HEK293 (cell line): ENCODE results near the gene SERP1.

Source experiments
- CTCF ChIA-PET: fragments of 350-600 bp; formaldehyde crosslinking; extraction: SDS; loops from one replicate; lab custom pipeline; 2021; ENCODE audit warnings: antibody characterized with exemption; lab: Yijun Ruan, JAX
- POLR2A ChIA-PET: fragments of 300-600 bp; formaldehyde crosslinking; extraction: SDS; loops from one replicate; lab custom pipeline; 2020; ENCODE audit warnings: antibody characterized with exemption, inconsistent platforms; lab: Yijun Ruan, JAX
- H3K27ac ChIP-seq: fragments of 200-500 bp; sonication (Bioruptor generic); 2 replicates; pipeline ENCODE4 v1.5.1; 2014; ENCODE audit warnings: low read depth, low read length, control low read depth, inconsistent platforms; ENCODE audit errors: extremely low read depth
- H3K36me3 ChIP-seq, 2 experiments: fragments of 200-500 bp in 1 of 2; sonication (Bioruptor generic) in 1 of 2; 1 replicate in 1 of 2; 2 replicates in 1 of 2; pipeline ENCODE4 v1.5.1; 2014 to 2017; ENCODE audit warnings: inconsistent platforms in 2 of 2, low read length in 2 of 2; ENCODE audit not compliant: control insufficient read depth in 2 of 2, insufficient read depth in 1 of 2
- H3K4me1 ChIP-seq: fragments of 200-500 bp; sonication (Bioruptor generic); 2 replicates; pipeline ENCODE4 v1.5.1; 2014; ENCODE audit warnings: mild to moderate bottlenecking, low read length, inconsistent platforms; ENCODE audit not compliant: control insufficient read depth, insufficient read depth
- H3K4me3 ChIP-seq: 2 replicates; pipeline ENCODE4 v1.5.1; 2011; ENCODE audit warnings: low read depth, mild to moderate bottlenecking, control low read depth, low read length, moderate library complexity
- H3K9me3 ChIP-seq: fragments of 200-500 bp; sonication (Bioruptor generic); 2 replicates; pipeline ENCODE4 v1.5.1; 2014; ENCODE audit warnings: low read depth, low read length, inconsistent platforms; ENCODE audit not compliant: control insufficient read depth, insufficient read depth
- AEBP2 ChIP-seq: fragments of 450-650 bp; formaldehyde crosslinking; IDR thresholded peaks from 2 replicates; pipeline ENCODE4 v1.5.1; 2016; ENCODE audit warnings: missing biosample characterization, missing genetic modification characterization, borderline replicate concordance
- BCL11B ChIP-seq: fragments of 450-650 bp; formaldehyde crosslinking; IDR thresholded peaks from 2 replicates; pipeline ENCODE4 v1.5.1; 2016; ENCODE audit warnings: low read depth, missing biosample characterization, missing genetic modification characterization
- FEZF1 ChIP-seq: fragments of 450-650 bp; formaldehyde crosslinking; IDR thresholded peaks from 2 replicates; pipeline ENCODE4 v1.5.1; 2016; ENCODE audit warnings: missing biosample characterization, missing genetic modification characterization
- GLIS1 ChIP-seq: fragments of 450-650 bp; formaldehyde crosslinking; IDR thresholded peaks from 2 replicates; pipeline ENCODE4 v1.5.1; 2016; ENCODE audit warnings: missing biosample characterization, missing genetic modification characterization
- KLF1 ChIP-seq: fragments of 450-650 bp; formaldehyde crosslinking; IDR thresholded peaks from 2 replicates; pipeline ENCODE4 v1.5.1; 2016; ENCODE audit warnings: missing biosample characterization, missing genetic modification characterization
- OSR2 ChIP-seq: fragments of 450-650 bp; formaldehyde crosslinking; IDR thresholded peaks from 2 replicates; pipeline ENCODE4 v1.5.1; 2016; ENCODE audit warnings: missing biosample characterization, missing genetic modification characterization
- TCF7L2 ChIP-seq: IDR thresholded peaks from 2 replicates; pipeline ENCODE4 v1.6.1; 2011; ENCODE audit warnings: low read depth, mild to moderate bottlenecking, inconsistent platforms, low read length, moderate library complexity, borderline replicate concordance
- ZBTB20 ChIP-seq: fragments of 450-650 bp; formaldehyde crosslinking; IDR thresholded peaks from 2 replicates; pipeline ENCODE4 v1.5.1; 2016; ENCODE audit warnings: missing biosample characterization, missing genetic modification characterization
- ZBTB48 ChIP-seq: fragments of 450-650 bp; formaldehyde crosslinking; IDR thresholded peaks from 2 replicates; pipeline ENCODE4 v1.5.1; 2016; ENCODE audit warnings: missing biosample characterization, missing genetic modification characterization
- ZNF10 ChIP-seq: fragments of 450-650 bp; formaldehyde crosslinking; IDR thresholded peaks from 2 replicates; pipeline ENCODE4 v1.5.1; 2017; ENCODE audit warnings: missing biosample characterization, missing genetic modification characterization
- ZNF133 ChIP-seq: fragments of 450-650 bp; formaldehyde crosslinking; IDR thresholded peaks from 2 replicates; pipeline ENCODE4 v1.5.1; 2016; ENCODE audit warnings: missing biosample characterization, missing genetic modification characterization
- ZNF221 ChIP-seq: fragments of 450-650 bp; formaldehyde crosslinking; IDR thresholded peaks from 2 replicates; pipeline ENCODE4 v1.5.1; 2017; ENCODE audit warnings: missing biosample characterization, missing genetic modification characterization, borderline replicate concordance
- ZNF292 ChIP-seq: fragments of 450-650 bp; formaldehyde crosslinking; IDR thresholded peaks from 2 replicates; pipeline ENCODE4 v1.5.1; 2016; ENCODE audit warnings: low read depth, missing biosample characterization, missing genetic modification characterization, borderline replicate concordance
- ZNF302 ChIP-seq: fragments of 450-650 bp; formaldehyde crosslinking; IDR thresholded peaks from 2 replicates; pipeline ENCODE4 v1.5.1; 2016; ENCODE audit warnings: missing biosample characterization, missing genetic modification characterization, low read depth
- ZNF391 ChIP-seq: fragments of 450-650 bp; formaldehyde crosslinking; IDR thresholded peaks from 2 replicates; pipeline ENCODE4 v1.5.1; 2016; ENCODE audit warnings: low read depth, missing biosample characterization, missing genetic modification characterization, borderline replicate concordance
- ZNF433 ChIP-seq: fragments of 450-650 bp; formaldehyde crosslinking; IDR thresholded peaks from 2 replicates; pipeline ENCODE4 v1.5.1; 2016; ENCODE audit warnings: missing biosample characterization, missing genetic modification characterization, low read depth
- ZNF48 ChIP-seq: fragments of 450-650 bp; formaldehyde crosslinking; IDR thresholded peaks from 2 replicates; pipeline ENCODE4 v1.5.1; 2016; ENCODE audit warnings: missing biosample characterization, missing genetic modification characterization
- ZNF555 ChIP-seq: fragments of 450-650 bp; formaldehyde crosslinking; conservative IDR thresholded peaks from 2 replicates; pipeline ENCODE4 v1.5.1; 2017; ENCODE audit warnings: missing biosample characterization, mild to moderate bottlenecking, missing genetic modification characterization, inconsistent platforms
- ZNF654 ChIP-seq: fragments of 450-650 bp; formaldehyde crosslinking; IDR thresholded peaks from 2 replicates; pipeline ENCODE4 v1.5.1; 2016; ENCODE audit warnings: low read depth, missing biosample characterization, missing genetic modification characterization
- ZSCAN23 ChIP-seq: fragments of 450-650 bp; formaldehyde crosslinking; IDR thresholded peaks from 2 replicates; pipeline ENCODE4 v1.5.1; 2016; ENCODE audit warnings: missing biosample characterization, missing genetic modification characterization
- TF ChIP-seq, protein P1 (sequence below): fragments of 450-650 bp; formaldehyde crosslinking; IDR thresholded peaks from 2 replicates; pipeline ENCODE4 v1.5.1; 2016; ENCODE audit warnings: missing biosample characterization, missing genetic modification characterization

Gene SERP1

GRCh38 chr3:150535204-150535603 lies 11.1 kb downstream of the SERP1 start (continued):
- TF ChIP-seq, protein P1, sequence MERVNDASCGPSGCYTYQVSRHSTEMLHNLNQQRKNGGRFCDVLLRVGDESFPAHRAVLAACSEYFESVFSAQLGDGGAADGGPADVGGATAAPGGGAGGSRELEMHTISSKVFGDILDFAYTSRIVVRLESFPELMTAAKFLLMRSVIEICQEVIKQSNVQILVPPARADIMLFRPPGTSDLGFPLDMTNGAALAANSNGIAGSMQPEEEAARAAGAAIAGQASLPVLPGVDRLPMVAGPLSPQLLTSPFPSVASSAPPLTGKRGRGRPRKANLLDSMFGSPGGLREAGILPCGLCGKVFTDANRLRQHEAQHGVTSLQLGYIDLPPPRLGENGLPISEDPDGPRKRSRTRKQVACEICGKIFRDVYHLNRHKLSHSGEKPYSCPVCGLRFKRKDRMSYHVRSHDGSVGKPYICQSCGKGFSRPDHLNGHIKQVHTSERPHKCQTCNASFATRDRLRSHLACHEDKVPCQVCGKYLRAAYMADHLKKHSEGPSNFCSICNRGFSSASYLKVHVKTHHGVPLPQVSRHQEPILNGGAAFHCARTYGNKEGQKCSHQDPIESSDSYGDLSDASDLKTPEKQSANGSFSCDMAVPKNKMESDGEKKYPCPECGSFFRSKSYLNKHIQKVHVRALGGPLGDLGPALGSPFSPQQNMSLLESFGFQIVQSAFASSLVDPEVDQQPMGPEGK (tag by site-specific recombination): no peak

GRCh38 chr3:150531775-150532174 lies 14.5 kb downstream of the SERP1 start:
- TF ChIP-seq AEBP2 (tag by site-specific recombination) (no peak), ZNF10 (tag by site-specific recombination) (0 out of 2 replicates have a peak, but pooled peaks have one; percentile 31)
- TF ChIP-seq, all 188 proteins: peak for 1
- Histone ChIP-seq H3K4me1 (no peaks in the 10 kb centered on the region), H3K27ac (no peak overlapping the region), H3K9me3 (no peaks in the 10 kb centered on the region), H3K36me3 (no peaks in the 10 kb centered on the region), H3K4me3 (no peak overlapping the region)
- CTCF ChIA-PET: no interaction called here
- POLR2A ChIA-PET: no interaction called here

DNA sequence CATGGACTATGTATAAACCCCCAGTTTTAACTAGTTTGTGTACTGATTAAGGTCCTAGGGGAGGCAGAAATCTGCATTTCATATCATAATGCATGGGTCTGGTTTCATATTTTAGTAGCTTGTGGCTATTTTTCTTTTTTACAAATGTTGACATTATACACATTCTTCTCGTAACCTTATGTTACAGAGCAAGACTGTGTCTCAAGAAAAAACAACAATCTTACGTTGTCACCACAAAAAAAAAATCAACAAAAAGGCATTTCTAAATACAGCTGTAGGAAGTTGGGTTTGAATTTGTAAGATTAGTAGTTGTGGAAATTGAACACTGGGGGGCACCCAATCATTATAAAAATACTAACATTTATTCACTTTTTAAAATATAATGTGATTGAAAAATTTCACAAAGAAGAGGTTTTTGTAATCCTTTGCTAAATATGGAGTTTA lies 17.9 kb downstream of the SERP1 start:
- TF ChIP-seq OSR2 (tag by site-specific recombination) (no peak), ZNF48 (no peak), ZNF433 (tag by site-specific recombination) (no peak), ZNF302 (no peak), ZNF133 (tag by site-specific recombination) (no peak), KLF1 (tag by site-specific recombination) (no peak), ZNF292 (tag by site-specific recombination) (no peak), ZBTB20 (peak; percentile 66; the same call in 1 of the 2 replicates), TCF7L2 (no peak), FEZF1 (tag by site-specific recombination) (no peak), ZBTB48 (tag by site-specific recombination) (no peak), ZNF391 (tag by site-specific recombination) (no peak), ZNF654 (tag by site-specific recombination) (peak; percentile 52), ZNF221 (tag by site-specific recombination) (no peak), ZNF555 (tag by site-specific recombination) (no peak), ZSCAN23 (tag by site-specific recombination) (no peak), BCL11B (tag by site-specific recombination) (no peak), GLIS1 (tag by site-specific recombination) (no peak)
- TF ChIP-seq, all 188 proteins: peak for 2
- POLR2A ChIA-PET: no interaction called here

More for the DNA sequence above, 17.9 kb downstream of the SERP1 start:
- CTCF ChIA-PET: interaction anchor here (0.6 to 1.0 kb wide), 6 partner anchors 15 to 297 kb away, joined by 3 to 4 read pairs (median 3); no protein-coding TSS in a partner anchor
- Histone ChIP-seq H3K4me1 (no peaks in the 10 kb centered on the region), H3K4me3 (no peak overlapping the region), H3K9me3 (no peaks in the 10 kb centered on the region), H3K36me3 (no peaks in the 10 kb centered on the region), H3K27ac (no peak overlapping the region)
